Vagina (tissue), 2 donors: Measurements from ENCODE around the gene BST2.

Source experiments
- POLR2A ChIP-seq, 2 donors: fragments of 450-650 bp; IDR thresholded peaks; one replicate each; pipeline ENCODE4 v1.6.1; 2017; ENCODE audit warnings: antibody characterized with exemption in 2 of 2, mild to moderate bottlenecking in 2 of 2, moderate library complexity in 2 of 2
- TF ChIP-seq, protein P1 (sequence below), 3 experiments: fragments of 450-650 bp in 2 of 3; fragments of 200-600 bp in 1 of 3; sonication (generic) in 1 of 3; IDR thresholded peaks; one replicate each; pipeline ENCODE4 v1.5.1; 2017 to 2019; ENCODE audit warnings: antibody characterized with exemption in 3 of 3, mild to moderate bottlenecking in 2 of 3, moderate library complexity in 2 of 3

DNA sequence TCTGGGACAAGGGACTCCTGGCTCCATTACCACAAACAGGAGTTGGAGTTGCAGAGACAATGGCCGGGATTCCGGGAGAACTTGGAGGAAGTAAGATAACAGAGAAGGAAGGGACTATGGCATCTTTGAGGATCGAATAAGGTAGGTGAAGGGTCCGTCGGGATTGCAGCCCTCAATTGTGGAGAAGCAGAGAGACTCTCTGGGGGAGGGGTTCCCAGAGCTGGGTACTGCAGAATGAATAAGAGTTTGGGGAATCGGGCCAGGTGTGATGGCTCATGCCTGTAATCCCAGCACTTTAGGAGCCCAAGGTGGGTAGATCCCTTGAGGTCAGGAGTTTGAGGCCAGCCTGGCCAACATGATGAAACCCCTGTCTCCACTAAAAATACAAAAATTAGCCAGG is 3.8 kb downstream of the BST2 start:
- TF ChIP-seq, protein P1, sequence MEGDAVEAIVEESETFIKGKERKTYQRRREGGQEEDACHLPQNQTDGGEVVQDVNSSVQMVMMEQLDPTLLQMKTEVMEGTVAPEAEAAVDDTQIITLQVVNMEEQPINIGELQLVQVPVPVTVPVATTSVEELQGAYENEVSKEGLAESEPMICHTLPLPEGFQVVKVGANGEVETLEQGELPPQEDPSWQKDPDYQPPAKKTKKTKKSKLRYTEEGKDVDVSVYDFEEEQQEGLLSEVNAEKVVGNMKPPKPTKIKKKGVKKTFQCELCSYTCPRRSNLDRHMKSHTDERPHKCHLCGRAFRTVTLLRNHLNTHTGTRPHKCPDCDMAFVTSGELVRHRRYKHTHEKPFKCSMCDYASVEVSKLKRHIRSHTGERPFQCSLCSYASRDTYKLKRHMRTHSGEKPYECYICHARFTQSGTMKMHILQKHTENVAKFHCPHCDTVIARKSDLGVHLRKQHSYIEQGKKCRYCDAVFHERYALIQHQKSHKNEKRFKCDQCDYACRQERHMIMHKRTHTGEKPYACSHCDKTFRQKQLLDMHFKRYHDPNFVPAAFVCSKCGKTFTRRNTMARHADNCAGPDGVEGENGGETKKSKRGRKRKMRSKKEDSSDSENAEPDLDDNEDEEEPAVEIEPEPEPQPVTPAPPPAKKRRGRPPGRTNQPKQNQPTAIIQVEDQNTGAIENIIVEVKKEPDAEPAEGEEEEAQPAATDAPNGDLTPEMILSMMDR (IDR thresholded peaks at IDR 0.05): no peak
- TF ChIP-seq POLR2A (IDR thresholded peaks at IDR 0.05): no peak
